HL-60 (cell line): ENCODE data around the gene KCNJ1.

Source experiments
- DNase-seq, 2 experiments: peaks; one replicate each; pipeline ENCODE4 v3.0.0-alpha.2; 2010 to 2020; ENCODE audit warnings: low read depth in 1 of 2, low spot score in 1 of 2
- H3K27ac ChIP-seq: fragments of 250-450 bp; sonication (Bioruptor Pico); replicated peaks from 2 replicates; pipeline ENCODE4 v1.5.1; 2020; ENCODE audit warnings: mild to moderate bottlenecking, moderate library complexity
- H3K27me3 ChIP-seq: fragments of 250-450 bp; sonication (Bioruptor Pico); 2 replicates; pipeline ENCODE4 v1.5.1; 2021; ENCODE audit warnings: mild to moderate bottlenecking, moderate library complexity; ENCODE audit not compliant: insufficient read depth, poor library complexity, severe bottlenecking
- H3K4me3 ChIP-seq: replicated peaks from 2 replicates; pipeline ENCODE4 v1.5.1; 2011; ENCODE audit warnings: mild to moderate bottlenecking, control low read depth, low read length; ENCODE audit not compliant: insufficient read depth
- GABPA ChIP-seq: IDR thresholded peaks from 2 replicates; pipeline ENCODE4 v1.6.1; 2012; ENCODE audit warnings: low read depth
- POLR2AphosphoS5 ChIP-seq: IDR thresholded peaks from 2 replicates; pipeline ENCODE4 v1.6.1; 2012; ENCODE audit warnings: low read depth
- SPI1 ChIP-seq: IDR thresholded peaks from 2 replicates; pipeline ENCODE4 v1.6.1; 2012; ENCODE audit warnings: low read depth, mild to moderate bottlenecking, borderline replicate concordance
- TF ChIP-seq, protein P1 (sequence below): IDR thresholded peaks from one replicate; pipeline ENCODE4 v1.5.1; 2011; ENCODE audit warnings: low read length, control low read depth, inconsistent platforms; ENCODE audit not compliant: insufficient read depth
- TF ChIP-seq, protein P2 (sequence below): IDR thresholded peaks from 2 replicates; pipeline ENCODE4 v1.6.1; 2012; ENCODE audit warnings: low read depth; ENCODE audit not compliant: insufficient replicate concordance

KCNJ1 gene

DNA sequence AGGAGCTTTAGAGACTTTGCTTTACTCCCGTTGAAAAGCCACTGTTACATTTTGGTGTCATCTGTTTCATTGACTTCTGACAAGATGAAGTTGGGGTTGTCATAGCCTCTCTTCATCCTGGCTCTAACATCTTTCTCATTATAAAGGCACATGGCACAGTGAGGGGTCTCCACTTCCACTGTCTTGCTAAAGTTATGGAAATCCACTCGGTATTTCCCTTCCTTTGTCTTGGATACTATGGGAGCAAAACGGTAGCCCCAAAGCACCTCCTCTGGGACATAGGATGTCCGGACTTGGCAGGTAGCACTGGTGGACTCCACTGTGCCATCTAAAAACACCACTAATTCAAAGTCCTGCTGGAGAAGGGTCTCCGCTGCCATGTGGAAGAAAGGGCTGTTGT lies 28.0 kb downstream of the KCNJ1 start:
- no peak for TF ChIP-seq GABPA
- TF ChIP-seq, protein P1, sequence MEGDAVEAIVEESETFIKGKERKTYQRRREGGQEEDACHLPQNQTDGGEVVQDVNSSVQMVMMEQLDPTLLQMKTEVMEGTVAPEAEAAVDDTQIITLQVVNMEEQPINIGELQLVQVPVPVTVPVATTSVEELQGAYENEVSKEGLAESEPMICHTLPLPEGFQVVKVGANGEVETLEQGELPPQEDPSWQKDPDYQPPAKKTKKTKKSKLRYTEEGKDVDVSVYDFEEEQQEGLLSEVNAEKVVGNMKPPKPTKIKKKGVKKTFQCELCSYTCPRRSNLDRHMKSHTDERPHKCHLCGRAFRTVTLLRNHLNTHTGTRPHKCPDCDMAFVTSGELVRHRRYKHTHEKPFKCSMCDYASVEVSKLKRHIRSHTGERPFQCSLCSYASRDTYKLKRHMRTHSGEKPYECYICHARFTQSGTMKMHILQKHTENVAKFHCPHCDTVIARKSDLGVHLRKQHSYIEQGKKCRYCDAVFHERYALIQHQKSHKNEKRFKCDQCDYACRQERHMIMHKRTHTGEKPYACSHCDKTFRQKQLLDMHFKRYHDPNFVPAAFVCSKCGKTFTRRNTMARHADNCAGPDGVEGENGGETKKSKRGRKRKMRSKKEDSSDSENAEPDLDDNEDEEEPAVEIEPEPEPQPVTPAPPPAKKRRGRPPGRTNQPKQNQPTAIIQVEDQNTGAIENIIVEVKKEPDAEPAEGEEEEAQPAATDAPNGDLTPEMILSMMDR, result no peak
- TF ChIP-seq, protein P2, sequence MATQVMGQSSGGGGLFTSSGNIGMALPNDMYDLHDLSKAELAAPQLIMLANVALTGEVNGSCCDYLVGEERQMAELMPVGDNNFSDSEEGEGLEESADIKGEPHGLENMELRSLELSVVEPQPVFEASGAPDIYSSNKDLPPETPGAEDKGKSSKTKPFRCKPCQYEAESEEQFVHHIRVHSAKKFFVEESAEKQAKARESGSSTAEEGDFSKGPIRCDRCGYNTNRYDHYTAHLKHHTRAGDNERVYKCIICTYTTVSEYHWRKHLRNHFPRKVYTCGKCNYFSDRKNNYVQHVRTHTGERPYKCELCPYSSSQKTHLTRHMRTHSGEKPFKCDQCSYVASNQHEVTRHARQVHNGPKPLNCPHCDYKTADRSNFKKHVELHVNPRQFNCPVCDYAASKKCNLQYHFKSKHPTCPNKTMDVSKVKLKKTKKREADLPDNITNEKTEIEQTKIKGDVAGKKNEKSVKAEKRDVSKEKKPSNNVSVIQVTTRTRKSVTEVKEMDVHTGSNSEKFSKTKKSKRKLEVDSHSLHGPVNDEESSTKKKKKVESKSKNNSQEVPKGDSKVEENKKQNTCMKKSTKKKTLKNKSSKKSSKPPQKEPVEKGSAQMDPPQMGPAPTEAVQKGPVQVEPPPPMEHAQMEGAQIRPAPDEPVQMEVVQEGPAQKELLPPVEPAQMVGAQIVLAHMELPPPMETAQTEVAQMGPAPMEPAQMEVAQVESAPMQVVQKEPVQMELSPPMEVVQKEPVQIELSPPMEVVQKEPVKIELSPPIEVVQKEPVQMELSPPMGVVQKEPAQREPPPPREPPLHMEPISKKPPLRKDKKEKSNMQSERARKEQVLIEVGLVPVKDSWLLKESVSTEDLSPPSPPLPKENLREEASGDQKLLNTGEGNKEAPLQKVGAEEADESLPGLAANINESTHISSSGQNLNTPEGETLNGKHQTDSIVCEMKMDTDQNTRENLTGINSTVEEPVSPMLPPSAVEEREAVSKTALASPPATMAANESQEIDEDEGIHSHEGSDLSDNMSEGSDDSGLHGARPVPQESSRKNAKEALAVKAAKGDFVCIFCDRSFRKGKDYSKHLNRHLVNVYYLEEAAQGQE, result no peak
- no peak for TF ChIP-seq SPI1
- TF ChIP-seq POLR2AphosphoS5, result no peak
- DNase-seq, result no peak
- Histone ChIP-seq H3K4me3 (no peak overlapping the region), H3K27me3 (no peaks in the 10 kb centered on the region), H3K27ac (no peak overlapping the region)

DNA sequence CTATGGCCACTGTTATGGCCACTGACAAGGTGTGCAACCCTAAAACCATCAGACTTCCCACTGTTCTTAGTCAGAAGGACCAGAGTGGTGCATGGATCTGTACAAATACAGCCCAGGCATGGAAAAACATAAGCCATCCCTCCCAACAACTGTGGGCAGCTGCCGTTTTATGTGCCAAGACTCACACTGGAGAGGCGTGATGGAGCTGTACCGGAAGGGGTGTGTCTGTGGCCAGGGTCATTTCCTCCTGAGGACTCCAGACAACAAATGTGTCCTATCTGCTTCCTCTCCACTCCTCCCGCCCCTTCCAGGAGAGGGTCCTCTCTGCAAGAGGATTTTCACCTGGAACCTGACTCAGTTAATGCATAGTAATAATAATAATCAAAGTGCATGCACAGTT lies 29.5 kb downstream of the KCNJ1 start:
- TF ChIP-seq POLR2AphosphoS5 (no peak), GABPA (peak; percentile 56; the same call in 1 of the 2 replicates)
- no peak overlapping the region for H3K27ac ChIP-seq
- peak in 1 of 2 experiments; percentile 36 for DNase-seq
- H3K4me3 ChIP-seq, result no peak overlapping the region
- H3K27me3 ChIP-seq, result no peaks in the 10 kb centered on the region

DNA sequence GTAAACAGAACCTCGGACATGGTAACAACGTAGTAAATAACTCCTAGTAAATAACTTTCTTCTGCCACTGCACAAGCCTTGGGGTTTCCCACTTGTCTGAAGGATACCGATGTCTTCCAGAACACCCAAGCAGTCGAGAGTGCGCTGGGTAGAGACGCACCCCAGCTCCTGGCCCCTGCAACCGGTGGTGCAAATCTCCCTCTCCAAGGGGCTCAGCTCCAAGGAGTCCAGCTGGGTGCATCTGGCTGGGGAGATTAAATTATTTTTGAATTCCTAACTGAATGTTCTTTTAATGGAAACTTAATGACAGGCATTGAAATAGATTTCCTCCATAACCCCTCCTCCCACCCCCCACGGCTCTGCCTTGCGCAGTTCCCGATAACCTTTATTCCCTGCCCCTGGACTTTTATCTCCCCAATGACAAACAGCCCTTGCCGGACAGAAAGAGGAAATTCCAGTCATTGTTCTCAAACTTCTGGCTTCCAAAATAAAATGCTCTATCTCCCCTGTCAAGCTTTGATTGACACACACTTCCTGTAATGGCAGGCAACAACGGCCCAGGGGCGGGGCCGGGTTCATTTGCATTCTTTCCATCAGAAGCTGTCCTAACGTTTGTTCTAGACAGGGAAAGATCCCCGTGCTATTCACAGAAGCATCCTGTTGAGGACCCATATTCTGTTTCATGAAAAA lies 31.2 kb downstream of the KCNJ1 start:
- H3K27me3 ChIP-seq, result no peaks in the 10 kb centered on the region
- no peak for DNase-seq
- H3K4me3 ChIP-seq, result no peak overlapping the region
- TF ChIP-seq, protein P2, result no peak
- TF ChIP-seq POLR2AphosphoS5 (no peak), GABPA (no peak), SPI1 (no peak)
- TF ChIP-seq, protein P1, result no peak
- H3K27ac ChIP-seq, result no peak overlapping the region

DNA sequence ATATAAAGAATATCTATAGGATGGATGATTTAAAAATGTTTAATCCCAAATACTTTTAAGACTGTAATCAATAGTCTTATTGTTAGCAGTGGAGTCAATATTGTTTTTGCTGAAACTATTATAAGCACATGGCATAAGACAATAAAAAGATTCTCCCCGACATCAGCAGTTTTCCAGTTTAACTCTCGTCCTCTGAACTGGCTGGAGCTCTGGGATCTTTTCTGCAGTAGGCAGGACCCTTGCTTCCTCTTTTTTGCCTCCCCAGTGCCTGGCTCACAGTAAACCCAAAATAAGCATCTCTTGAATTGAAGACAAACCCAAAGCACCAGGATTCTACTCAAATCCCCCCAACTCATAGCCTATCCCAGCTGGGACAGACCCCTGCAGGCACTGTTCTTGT lies 32.9 kb downstream of the KCNJ1 start:
- H3K27ac ChIP-seq, result no peak overlapping the region
- TF ChIP-seq, protein P2, result no peak
- H3K27me3 ChIP-seq, result no peaks in the 10 kb centered on the region
- no peak for DNase-seq
- H3K4me3 ChIP-seq, result no peak overlapping the region
